OCI-LY1 (cell line): Measurements from ENCODE around the gene SLC1A2.

ENCODE experiments used
- H2AFZ ChIP-seq: fragments of 200-600 bp; sonication (generic), shearing (Covaris generic); 2 replicates; pipeline ENCODE4 v1.6.0; 2014; ENCODE audit warnings: antibody characterized with exemption, mild to moderate bottlenecking, low read length
- H3F3A ChIP-seq: fragments of 200-600 bp; sonication (generic), shearing (Covaris generic); 2 replicates; pipeline ENCODE4 v1.6.0; 2014; ENCODE audit warnings: mild to moderate bottlenecking, antibody characterized with exemption, low read length, moderate library complexity; ENCODE audit not compliant: insufficient read depth
- H3K27ac ChIP-seq: fragments of 200-600 bp; sonication (generic); 2 replicates; pipeline ENCODE4 v1.5.1; 2014; ENCODE audit warnings: low read length, mixed run types, mild to moderate bottlenecking, low read depth; ENCODE audit not compliant: poor library complexity, severe bottlenecking
- H3K27me3 ChIP-seq: fragments of 200-600 bp; sonication (generic); 2 replicates; pipeline ENCODE4 v1.6.0; 2014; ENCODE audit warnings: antibody characterized with exemption, mild to moderate bottlenecking, low read length, moderate library complexity; ENCODE audit not compliant: insufficient read depth
- H3K36me3 ChIP-seq: fragments of 200-600 bp; sonication (generic); 2 replicates; pipeline ENCODE4 v1.6.1; 2014; ENCODE audit warnings: mild to moderate bottlenecking, antibody characterized with exemption, low read length, moderate library complexity, mixed read lengths; ENCODE audit not compliant: insufficient read depth
- H3K4me1 ChIP-seq: fragments of 200-600 bp; sonication (generic); 2 replicates; pipeline ENCODE4 v1.5.1; 2014; ENCODE audit warnings: mild to moderate bottlenecking, low read length, moderate library complexity; ENCODE audit not compliant: insufficient read depth, severe bottlenecking
- H3K4me2 ChIP-seq: fragments of 200-600 bp; sonication (generic), shearing (Covaris generic); 2 replicates; pipeline ENCODE4 v1.6.1; 2014; ENCODE audit warnings: low read length
- H3K4me3 ChIP-seq: fragments of 200-600 bp; sonication (generic); 2 replicates; pipeline ENCODE4 v1.5.1; 2014; ENCODE audit warnings: low read length, low read depth, mild to moderate bottlenecking, mixed read lengths; ENCODE audit not compliant: poor library complexity, severe bottlenecking
- H3K79me2 ChIP-seq: fragments of 200-600 bp; shearing (Covaris generic); 2 replicates; pipeline ENCODE4 v1.6.1; 2016; ENCODE audit warnings: mixed run types, low read length, mixed read lengths; ENCODE audit not compliant: insufficient read depth
- H3K9ac ChIP-seq: fragments of 200-600 bp; sonication (generic), shearing (Covaris generic); 2 replicates; pipeline ENCODE4 v1.6.1; 2014; ENCODE audit warnings: mild to moderate bottlenecking, low read length, mixed read lengths
- H3K9me2 ChIP-seq: fragments of 200-600 bp; sonication (generic), shearing (Covaris generic); 2 replicates; pipeline ENCODE4 v1.6.1; 2014; ENCODE audit warnings: low read depth, mild to moderate bottlenecking, low read length, mixed read lengths
- H3K9me3 ChIP-seq: fragments of 200-600 bp; shearing (Covaris generic); 2 replicates; pipeline ENCODE4 v1.6.1; 2014; ENCODE audit warnings: low read length, mixed read lengths
- H4K20me1 ChIP-seq: fragments of 200-600 bp; sonication (generic), shearing (Covaris generic); 2 replicates; pipeline ENCODE4 v1.6.0; 2016; ENCODE audit warnings: mild to moderate bottlenecking, low read length; ENCODE audit not compliant: insufficient read depth
- CTCF ChIP-seq: fragments of 200-600 bp; sonication (generic), shearing (Covaris generic); IDR thresholded peaks from 2 replicates; pipeline ENCODE4 v1.5.1; 2017; ENCODE audit warnings: mild to moderate bottlenecking, antibody characterized with exemption, low read length, moderate library complexity, mixed read lengths
- EZH2 ChIP-seq: fragments of 200-600 bp; sonication (generic), shearing (Covaris generic); IDR thresholded peaks from 2 replicates; pipeline ENCODE4 v1.8.0; 2017; ENCODE audit warnings: borderline replicate concordance, mixed run types, mild to moderate bottlenecking, antibody characterized with exemption, low read length, moderate library complexity, mixed read lengths

The SLC1A2 gene

GRCh38 chr11:35340715-35341114 lies 78.6 kb downstream of the SLC1A2 start:
- Histone ChIP-seq H2AFZ (no peak overlapping the region), H3K9ac (no peak overlapping the region), H3K27ac (no peak overlapping the region), H3F3A (no peaks in the 10 kb centered on the region), H3K36me3 (no peaks in the 10 kb centered on the region), H3K79me2 (no peaks in the 10 kb centered on the region), H3K9me2 (no peaks in the 10 kb centered on the region), H3K9me3 (no peaks in the 10 kb centered on the region), H3K4me3 (no peak overlapping the region), H3K27me3 (no peaks in the 10 kb centered on the region), H3K4me1 (no peaks in the 10 kb centered on the region), H3K4me2 (no peak overlapping the region), H4K20me1 (no peaks in the 10 kb centered on the region)
- no peak for TF ChIP-seq EZH2
- no peak for TF ChIP-seq CTCF

- H3K27me3 ChIP-seq, result no peaks in the 10 kb centered on the region
- no peaks in the 10 kb centered on the region for H3K9me2 ChIP-seq
- no peaks in the 10 kb centered on the region for H4K20me1 ChIP-seq
- H3K9ac ChIP-seq, result no peak overlapping the region
- H3F3A ChIP-seq, result no peaks in the 10 kb centered on the region
- H3K4me1 ChIP-seq, result no peaks in the 10 kb centered on the region
- H3K27ac ChIP-seq, result no peak overlapping the region
- no peak overlapping the region for H2AFZ ChIP-seq
- no peaks in the 10 kb centered on the region for H3K9me3 ChIP-seq
- TF ChIP-seq CTCF (no peak), EZH2 (no peak)
- no peak overlapping the region for H3K4me3 ChIP-seq
- H3K36me3 ChIP-seq, result no peaks in the 10 kb centered on the region
- H3K79me2 ChIP-seq, result no peaks in the 10 kb centered on the region
- H3K4me2 ChIP-seq, result no peak overlapping the region
These were observed 79.3 kb downstream of the SLC1A2 start for GRCh38 chr11:35340071-35340470.

- no peaks in the 10 kb centered on the region for H3K27me3 ChIP-seq
- TF ChIP-seq EZH2 (no peak), CTCF (no peak)
- H3K9ac ChIP-seq, result no peak overlapping the region
- no peak overlapping the region for H3K4me3 ChIP-seq
- H3F3A ChIP-seq, result no peaks in the 10 kb centered on the region
- no peaks in the 10 kb centered on the region for H4K20me1 ChIP-seq
- no peaks in the 10 kb centered on the region for H3K9me2 ChIP-seq
- no peaks in the 10 kb centered on the region for H3K4me1 ChIP-seq
- H3K36me3 ChIP-seq, result no peaks in the 10 kb centered on the region
- no peaks in the 10 kb centered on the region for H3K9me3 ChIP-seq
- H2AFZ ChIP-seq, result no peak overlapping the region
- H3K27ac ChIP-seq, result no peak overlapping the region
- no peak overlapping the region for H3K4me2 ChIP-seq
- H3K79me2 ChIP-seq, result no peaks in the 10 kb centered on the region
These were observed 80.4 kb downstream of the SLC1A2 start for GRCh38 chr11:35338921-35339320.
